ENCODE data around the gene FAM9C. TPM values are rescaled to one million over a fixed set of nuclear protein-coding genes. Genes with fewer than 3 reads are reported as not detected.

The FAM9C gene
- total RNA-seq, 1 experiment from 2014 or later = not detected

DNA sequence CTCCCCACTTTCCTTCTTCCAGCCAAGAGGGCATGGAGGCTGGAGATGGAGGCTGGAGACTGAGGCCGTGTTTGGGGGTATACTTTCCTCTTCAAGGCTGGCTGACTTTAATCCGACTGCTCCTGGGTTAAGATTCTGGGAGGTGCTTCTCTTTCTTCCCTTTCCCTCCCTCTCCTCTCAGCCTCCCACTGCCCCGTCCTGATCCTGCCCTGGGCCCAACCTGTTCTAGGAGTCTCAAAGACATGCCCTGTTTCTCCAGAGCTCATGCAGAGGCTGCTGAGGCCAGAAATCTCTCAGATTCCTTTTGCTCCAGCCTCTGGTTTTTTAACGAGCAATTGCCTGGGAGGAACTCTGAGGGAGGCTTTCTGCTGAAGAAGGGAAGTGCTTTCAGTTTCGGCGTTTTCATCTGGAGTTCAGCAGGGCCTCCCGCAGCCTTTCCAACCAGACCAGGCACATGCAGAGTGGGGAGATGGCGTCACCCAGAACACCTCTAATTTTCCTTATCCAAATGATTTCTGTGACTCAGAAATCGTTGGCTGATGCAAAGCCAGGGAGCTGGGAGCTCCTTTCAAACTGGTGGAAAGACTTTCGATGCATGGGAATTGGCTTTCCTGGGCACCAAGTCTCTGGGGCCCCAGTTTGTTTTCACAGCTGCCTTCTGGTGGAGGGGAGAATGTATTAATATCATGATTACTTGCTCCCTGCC, 34.5 kb upstream of the FAM9C start:
- Histone ChIP-seq H3K27ac (ENCODE audit: low read depth, low read length) (no peak overlapping the region), H4K20me1 (ENCODE audit: insufficient read depth) (no peaks in the 10 kb centered on the region), H3K9me2 (ENCODE audit: insufficient read depth) (no peaks in the 10 kb centered on the region), H3K36me3 (ENCODE audit: control insufficient read depth in 1 of 2, insufficient read depth in 2 of 2, low read length in 2 of 2) (no peaks in the 10 kb centered on the region), H3K9ac (ENCODE audit: low read length) (no peak overlapping the region), H3K4me3 (replicated peaks in 1 of 2; ENCODE audit: low read depth in 1 of 2, low read length in 2 of 2) (no peak overlapping the region), H3K27me3 (ENCODE audit: insufficient read depth, low read length) (no peaks in the 10 kb centered on the region), H3K4me2 (ENCODE audit: low read length) (no peak overlapping the region), H2AFZ (ENCODE audit: low read depth, low read length, poor library complexity, severe bottlenecking) (no peak overlapping the region), H3K4me1 (ENCODE audit: control insufficient read depth in 1 of 2, insufficient read depth in 2 of 2, low read length in 2 of 2) (no peaks in the 10 kb centered on the region), H3K9me3 (ENCODE audit: control insufficient read depth in 1 of 2, insufficient read depth in 1 of 2, low read depth in 1 of 2, low read length in 2 of 2) (no peaks in the 10 kb centered on the region), H3K79me2 (ENCODE audit: insufficient read depth, low read length) (no peaks in the 10 kb centered on the region)
- ATAC-seq (no peak), DNase-seq (ENCODE audit: low read depth, low spot score) (no peak)
- TF ChIP-seq EGR1 (IDR thresholded peaks at IDR 0.05; ENCODE audit: low read depth) = no peak
- TF ChIP-seq POLR2AphosphoS5 (IDR thresholded peaks at IDR 0.05; ENCODE audit: low read depth, low read length) = no peak
- TF ChIP-seq, protein P1, sequence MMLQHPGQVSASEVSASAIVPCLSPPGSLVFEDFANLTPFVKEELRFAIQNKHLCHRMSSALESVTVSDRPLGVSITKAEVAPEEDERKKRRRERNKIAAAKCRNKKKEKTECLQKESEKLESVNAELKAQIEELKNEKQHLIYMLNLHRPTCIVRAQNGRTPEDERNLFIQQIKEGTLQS (IDR thresholded peaks at IDR 0.05) = no peak
- no peak for TF ChIP-seq SRF (IDR thresholded peaks at IDR 0.05; ENCODE audit: low read depth)
- TF ChIP-seq CEBPB (IDR thresholded peaks at IDR 0.05; ENCODE audit: low read depth) = no peak
- no peak for TF ChIP-seq POLR2A (IDR thresholded peaks at IDR 0.05; ENCODE audit: borderline replicate concordance, extremely low read depth, insufficient read depth, insufficient read length)
- no peak for TF ChIP-seq SIN3A (IDR thresholded peaks at IDR 0.05; ENCODE audit: low read depth)
- TF ChIP-seq, protein P2, sequence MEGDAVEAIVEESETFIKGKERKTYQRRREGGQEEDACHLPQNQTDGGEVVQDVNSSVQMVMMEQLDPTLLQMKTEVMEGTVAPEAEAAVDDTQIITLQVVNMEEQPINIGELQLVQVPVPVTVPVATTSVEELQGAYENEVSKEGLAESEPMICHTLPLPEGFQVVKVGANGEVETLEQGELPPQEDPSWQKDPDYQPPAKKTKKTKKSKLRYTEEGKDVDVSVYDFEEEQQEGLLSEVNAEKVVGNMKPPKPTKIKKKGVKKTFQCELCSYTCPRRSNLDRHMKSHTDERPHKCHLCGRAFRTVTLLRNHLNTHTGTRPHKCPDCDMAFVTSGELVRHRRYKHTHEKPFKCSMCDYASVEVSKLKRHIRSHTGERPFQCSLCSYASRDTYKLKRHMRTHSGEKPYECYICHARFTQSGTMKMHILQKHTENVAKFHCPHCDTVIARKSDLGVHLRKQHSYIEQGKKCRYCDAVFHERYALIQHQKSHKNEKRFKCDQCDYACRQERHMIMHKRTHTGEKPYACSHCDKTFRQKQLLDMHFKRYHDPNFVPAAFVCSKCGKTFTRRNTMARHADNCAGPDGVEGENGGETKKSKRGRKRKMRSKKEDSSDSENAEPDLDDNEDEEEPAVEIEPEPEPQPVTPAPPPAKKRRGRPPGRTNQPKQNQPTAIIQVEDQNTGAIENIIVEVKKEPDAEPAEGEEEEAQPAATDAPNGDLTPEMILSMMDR (IDR thresholded peaks at IDR 0.05 in 2 of 3, conservative IDR thresholded peaks at IDR 0.05 in 1 of 3; ENCODE audit: borderline replicate concordance in 1 of 3, insufficient read depth in 1 of 3, low read depth in 2 of 3, low read length in 2 of 3) = no peak
- no peak for TF ChIP-seq RAD21 (IDR thresholded peaks at IDR 0.05; ENCODE audit: low read depth)
- no peak for TF ChIP-seq ZFX (IDR thresholded peaks at IDR 0.05)
- TF ChIP-seq EZH2phosphoT487 (IDR thresholded peaks at IDR 0.05; ENCODE audit: borderline replicate concordance) = no peak
- TF ChIP-seq, protein P3, sequence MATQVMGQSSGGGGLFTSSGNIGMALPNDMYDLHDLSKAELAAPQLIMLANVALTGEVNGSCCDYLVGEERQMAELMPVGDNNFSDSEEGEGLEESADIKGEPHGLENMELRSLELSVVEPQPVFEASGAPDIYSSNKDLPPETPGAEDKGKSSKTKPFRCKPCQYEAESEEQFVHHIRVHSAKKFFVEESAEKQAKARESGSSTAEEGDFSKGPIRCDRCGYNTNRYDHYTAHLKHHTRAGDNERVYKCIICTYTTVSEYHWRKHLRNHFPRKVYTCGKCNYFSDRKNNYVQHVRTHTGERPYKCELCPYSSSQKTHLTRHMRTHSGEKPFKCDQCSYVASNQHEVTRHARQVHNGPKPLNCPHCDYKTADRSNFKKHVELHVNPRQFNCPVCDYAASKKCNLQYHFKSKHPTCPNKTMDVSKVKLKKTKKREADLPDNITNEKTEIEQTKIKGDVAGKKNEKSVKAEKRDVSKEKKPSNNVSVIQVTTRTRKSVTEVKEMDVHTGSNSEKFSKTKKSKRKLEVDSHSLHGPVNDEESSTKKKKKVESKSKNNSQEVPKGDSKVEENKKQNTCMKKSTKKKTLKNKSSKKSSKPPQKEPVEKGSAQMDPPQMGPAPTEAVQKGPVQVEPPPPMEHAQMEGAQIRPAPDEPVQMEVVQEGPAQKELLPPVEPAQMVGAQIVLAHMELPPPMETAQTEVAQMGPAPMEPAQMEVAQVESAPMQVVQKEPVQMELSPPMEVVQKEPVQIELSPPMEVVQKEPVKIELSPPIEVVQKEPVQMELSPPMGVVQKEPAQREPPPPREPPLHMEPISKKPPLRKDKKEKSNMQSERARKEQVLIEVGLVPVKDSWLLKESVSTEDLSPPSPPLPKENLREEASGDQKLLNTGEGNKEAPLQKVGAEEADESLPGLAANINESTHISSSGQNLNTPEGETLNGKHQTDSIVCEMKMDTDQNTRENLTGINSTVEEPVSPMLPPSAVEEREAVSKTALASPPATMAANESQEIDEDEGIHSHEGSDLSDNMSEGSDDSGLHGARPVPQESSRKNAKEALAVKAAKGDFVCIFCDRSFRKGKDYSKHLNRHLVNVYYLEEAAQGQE (IDR thresholded peaks at IDR 0.05; ENCODE audit: low read depth) = no peak
- TF ChIP-seq, protein P4, sequence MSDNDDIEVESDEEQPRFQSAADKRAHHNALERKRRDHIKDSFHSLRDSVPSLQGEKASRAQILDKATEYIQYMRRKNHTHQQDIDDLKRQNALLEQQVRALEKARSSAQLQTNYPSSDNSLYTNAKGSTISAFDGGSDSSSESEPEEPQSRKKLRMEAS (IDR thresholded peaks at IDR 0.05) = no peak
- no peak for TF ChIP-seq JUND (IDR thresholded peaks at IDR 0.05)
- TF ChIP-seq, protein P5, sequence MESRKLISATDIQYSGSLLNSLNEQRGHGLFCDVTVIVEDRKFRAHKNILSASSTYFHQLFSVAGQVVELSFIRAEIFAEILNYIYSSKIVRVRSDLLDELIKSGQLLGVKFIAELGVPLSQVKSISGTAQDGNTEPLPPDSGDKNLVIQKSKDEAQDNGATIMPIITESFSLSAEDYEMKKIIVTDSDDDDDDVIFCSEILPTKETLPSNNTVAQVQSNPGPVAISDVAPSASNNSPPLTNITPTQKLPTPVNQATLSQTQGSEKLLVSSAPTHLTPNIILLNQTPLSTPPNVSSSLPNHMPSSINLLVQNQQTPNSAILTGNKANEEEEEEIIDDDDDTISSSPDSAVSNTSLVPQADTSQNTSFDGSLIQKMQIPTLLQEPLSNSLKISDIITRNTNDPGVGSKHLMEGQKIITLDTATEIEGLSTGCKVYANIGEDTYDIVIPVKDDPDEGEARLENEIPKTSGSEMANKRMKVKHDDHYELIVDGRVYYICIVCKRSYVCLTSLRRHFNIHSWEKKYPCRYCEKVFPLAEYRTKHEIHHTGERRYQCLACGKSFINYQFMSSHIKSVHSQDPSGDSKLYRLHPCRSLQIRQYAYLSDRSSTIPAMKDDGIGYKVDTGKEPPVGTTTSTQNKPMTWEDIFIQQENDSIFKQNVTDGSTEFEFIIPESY (IDR thresholded peaks at IDR 0.05; ENCODE audit: extremely low read depth, insufficient replicate concordance, low read length) = no peak
- no peak for TF ChIP-seq FOSL1 (IDR thresholded peaks at IDR 0.05; ENCODE audit: low read depth)
- intact Hi-C loops (cut with micrococcal nuclease) = no loop called here
- RAD21 ChIA-PET (ENCODE audit: low non-redundant PET in 1 of 2, low total read pairs in 2 of 2, uncharacterized antibody in 2 of 2, unreplicated experiment in 2 of 2) = no interaction called here
- BruUV-seq (replicated peaks) = no TSS peak
- POLR2A ChIA-PET = no interaction called here
- CTCF ChIA-PET = no interaction called here
